KG1 (cell line): ENCODE results near the gene ELOVL2.
"Not testable (repeated sequence)": the region's sequence is repeated elsewhere in the genome, so short reads cannot be mapped to it uniquely, and the experiment has no call there.

Source experiments
- DNase-seq: peaks from one replicate; lab custom pipeline; 2025; lab: John Stamatoyannopoulos, UW

Gene ELOVL2

GRCh38 chr6:11021003-11021402 is 23.1 kb downstream of the ELOVL2 start:
- DNase-seq, result no peak

GRCh38 chr6:11018225-11018624 is 25.9 kb downstream of the ELOVL2 start:
- DNase-seq, result no peak

GRCh38 chr6:11017090-11017489 is 27.0 kb downstream of the ELOVL2 start:
- no peak for DNase-seq

- no peak for DNase-seq
These were observed 27.7 kb downstream of the ELOVL2 start for GRCh38 chr6:11016452-11016851.

GRCh38 chr6:11015102-11015501 is 29.0 kb downstream of the ELOVL2 start:
- DNase-seq, result no peak

GRCh38 chr6:11013721-11014070 is 30.4 kb downstream of the ELOVL2 start:
- no peak for DNase-seq

- DNase-seq, result no peak
These were observed 31.0 kb downstream of the ELOVL2 start for GRCh38 chr6:11012976-11013720.

- no peak for DNase-seq
These were observed 31.8 kb downstream of the ELOVL2 start for GRCh38 chr6:11012295-11012754.

DNA sequence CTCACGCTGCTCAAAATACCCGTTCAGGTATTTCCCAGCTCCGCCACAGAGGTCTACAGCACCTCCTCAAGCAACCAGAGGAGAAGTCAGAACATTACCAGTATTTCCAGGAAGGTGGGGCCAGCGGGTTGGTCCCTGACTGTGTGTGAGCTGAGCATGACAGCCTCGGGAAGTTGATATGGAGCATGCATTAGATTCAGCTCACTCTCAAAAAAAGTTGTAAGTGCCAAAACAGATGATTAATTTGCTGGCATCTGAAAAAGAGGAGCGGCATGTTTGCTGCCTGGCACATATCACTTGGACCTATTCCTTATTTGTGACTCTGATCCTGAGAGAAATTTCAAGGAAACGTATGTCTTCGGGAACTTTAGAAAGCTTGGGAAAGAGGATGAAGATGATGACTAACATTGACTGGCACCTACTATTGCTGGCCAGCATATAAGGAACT is 32.3 kb downstream of the ELOVL2 start:
- DNase-seq, result no peak

DNA sequence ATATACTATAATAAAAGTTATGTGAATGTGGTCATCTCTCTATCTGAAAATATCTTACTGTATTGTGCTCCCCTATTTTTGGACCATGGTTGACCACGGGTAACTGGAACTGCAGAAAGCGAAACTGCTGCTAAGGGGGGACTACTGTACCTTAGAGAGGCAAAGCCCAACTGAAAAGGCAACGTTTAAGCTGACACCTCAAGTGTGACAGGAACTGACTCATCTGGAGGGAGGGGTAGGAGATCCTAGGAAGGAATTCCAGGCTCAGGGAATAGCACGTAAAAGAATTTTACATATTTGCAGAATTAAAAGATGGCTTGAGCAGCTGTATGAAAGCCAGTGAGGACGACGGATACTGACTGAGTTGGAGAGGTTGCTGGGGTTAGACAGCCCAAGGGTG is 34.8 kb downstream of the ELOVL2 start:
- no peak for DNase-seq

DNA sequence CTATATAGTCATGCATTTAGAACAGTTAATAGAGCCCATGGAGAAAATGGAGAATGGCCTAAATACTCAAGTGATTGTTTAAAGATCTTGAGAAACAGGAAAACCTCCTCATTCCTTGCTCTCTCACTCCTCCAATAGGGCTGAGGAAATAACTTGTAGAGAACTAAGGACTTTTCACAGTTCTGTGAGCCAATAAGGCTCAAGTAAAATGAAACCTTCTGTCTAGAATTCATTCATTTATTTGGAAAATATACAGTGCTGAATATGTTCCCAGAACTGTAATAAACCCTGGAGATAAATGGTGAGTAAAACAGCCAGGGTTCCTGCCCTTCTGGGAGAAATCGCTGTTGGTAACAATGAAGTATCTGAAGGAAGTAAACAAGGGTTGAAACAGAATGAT is 35.3 kb downstream of the ELOVL2 start:
- DNase-seq, result no peak

GRCh38 chr6:11007715-11008608 is 36.1 kb downstream of the ELOVL2 start:
- no peak for DNase-seq

DNA sequence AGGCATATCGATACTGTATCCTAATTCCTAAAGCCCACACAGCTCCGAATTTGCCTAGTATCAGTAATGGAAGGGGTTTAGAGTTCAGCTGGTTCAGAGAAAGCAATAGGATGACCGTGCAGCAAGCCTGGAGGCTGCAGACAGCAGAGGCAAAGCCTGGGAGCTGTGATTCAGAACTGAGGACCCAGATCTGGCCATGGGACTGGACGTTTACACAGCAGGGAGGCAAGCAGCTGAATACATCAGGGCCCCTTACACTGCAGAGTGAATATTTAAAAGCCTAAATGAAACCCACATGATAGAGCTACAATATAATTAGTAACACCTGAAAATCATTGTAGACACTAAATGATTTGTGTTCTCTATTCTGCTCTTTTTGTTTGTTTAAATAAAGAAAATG is 38.0 kb downstream of the ELOVL2 start:
- DNase-seq, result no peak

DNA sequence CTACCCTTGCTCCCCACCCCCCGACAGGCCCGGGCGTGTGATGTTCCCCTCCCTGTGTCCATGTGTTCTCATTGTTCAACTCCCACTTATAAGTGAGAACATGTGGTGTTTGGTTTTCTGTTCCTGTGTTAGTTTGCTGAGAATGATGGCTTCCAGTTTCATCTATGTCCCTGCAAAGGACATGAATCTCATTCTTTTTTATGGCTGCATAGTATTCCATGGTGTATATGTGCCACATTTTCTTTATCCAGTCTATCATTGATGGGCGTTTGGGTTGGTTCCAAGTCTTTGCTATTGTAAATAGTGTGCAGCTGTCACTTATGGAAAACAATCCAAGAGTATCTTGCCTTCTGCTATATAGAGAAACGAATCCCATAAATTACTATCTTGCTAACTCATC is 40.8 kb downstream of the ELOVL2 start:
- not testable (repeated sequence) for DNase-seq

DNA sequence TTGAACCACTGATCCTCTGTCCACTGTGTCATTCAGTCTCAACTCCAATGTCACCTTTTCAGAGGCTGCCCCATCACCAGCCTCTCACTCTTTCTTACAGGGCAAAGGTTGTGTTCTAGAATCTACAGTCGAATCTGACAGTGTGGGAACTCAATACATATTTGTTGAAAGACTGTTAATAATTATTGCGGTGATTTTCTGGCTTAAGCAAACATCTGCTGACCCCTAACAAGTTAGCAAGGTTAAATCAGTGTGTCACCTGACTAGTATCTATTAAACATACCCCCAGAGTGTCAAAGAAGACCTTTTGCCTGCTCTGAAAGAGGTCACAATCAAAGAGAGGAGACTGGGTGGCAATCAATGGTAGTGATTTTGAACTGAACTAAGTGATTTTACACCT is 41.9 kb downstream of the ELOVL2 start:
- no peak for DNase-seq

GRCh38 chr6:10999994-11000393 is 44.1 kb downstream of the ELOVL2 start:
- DNase-seq, result no peak

- no peak for DNase-seq
These were observed 48.9 kb downstream of the ELOVL2 start for GRCh38 chr6:10995114-10995707.

DNA sequence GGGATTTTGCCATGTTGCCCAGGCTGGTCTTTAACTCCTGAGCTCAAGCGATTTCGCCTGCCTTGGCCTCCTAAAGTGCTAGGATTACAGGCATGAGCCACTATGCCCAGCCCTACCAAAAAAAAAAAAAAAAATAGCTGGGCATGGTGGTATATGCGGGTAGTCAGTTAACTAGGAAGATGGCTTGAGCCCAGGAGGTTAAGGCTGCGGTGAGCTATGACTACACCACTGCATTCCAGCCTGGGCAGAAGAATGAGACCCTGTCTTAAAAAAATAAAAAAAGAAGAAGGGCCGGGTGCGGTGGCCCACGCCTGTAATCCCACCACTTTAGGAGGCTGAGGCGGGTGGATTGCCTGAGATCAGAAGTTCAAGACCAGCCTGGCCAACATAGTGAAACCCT is 50.2 kb downstream of the ELOVL2 start:
- DNase-seq, result no peak

DNA sequence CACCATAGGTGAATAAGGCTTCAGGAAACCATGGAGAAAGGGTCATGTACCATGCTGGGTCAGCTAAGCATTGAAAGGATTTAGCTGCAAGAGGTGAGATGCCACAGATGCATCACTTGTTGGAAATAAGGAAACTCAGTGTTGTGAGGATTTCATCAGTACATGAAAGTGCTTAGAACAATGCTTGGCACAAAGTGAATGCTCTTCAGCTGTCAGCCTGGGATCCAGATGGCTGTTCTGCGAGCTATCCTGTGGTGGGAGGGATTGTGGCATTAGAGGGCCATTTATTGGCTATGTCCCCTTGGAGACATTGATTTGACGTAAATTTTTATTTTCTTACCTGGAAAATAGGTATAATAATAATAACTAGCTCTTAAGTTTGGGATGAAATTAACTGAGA is 53.0 kb downstream of the ELOVL2 start:
- DNase-seq, result no peak

DNA sequence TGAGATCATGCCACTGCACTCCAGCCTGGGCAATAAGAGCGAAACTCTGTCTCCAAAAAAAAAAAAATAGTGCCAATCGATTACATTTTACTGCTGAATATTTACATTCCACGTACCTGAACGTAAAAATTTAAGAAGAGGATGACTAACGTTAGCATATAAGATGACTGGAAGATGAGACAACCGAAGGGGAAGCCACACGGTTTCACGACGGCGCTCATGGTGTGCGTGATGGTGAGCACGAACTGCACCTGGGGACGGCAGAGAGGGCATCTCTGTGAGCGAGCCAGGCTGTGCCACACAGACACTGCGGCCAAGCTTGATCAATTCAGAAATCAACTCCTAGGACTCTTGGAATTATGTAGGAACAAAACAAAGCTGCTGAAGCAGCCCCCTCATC is 54.5 kb downstream of the ELOVL2 start:
- DNase-seq, result no peak

DNA sequence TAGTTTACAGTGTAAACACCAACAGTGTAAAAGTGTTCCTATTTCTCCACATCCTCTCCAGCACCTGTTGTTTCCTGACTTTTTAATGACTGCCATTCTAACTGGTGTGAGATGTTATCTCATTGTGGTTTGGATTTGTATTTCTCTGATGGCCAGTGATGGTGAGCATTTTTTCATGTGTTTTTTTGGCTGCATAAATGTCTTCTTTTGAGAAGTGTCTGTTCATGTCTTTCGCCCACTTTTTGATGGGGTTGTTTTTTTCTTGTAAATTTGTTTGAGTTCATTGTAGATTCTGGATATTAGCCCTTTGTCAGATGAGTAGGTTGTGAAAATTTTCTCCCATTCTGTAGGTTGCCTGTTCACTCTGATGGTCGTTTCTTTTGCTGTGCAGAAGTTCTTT is 59.1 kb downstream of the ELOVL2 start:
- not testable (repeated sequence) for DNase-seq

DNA sequence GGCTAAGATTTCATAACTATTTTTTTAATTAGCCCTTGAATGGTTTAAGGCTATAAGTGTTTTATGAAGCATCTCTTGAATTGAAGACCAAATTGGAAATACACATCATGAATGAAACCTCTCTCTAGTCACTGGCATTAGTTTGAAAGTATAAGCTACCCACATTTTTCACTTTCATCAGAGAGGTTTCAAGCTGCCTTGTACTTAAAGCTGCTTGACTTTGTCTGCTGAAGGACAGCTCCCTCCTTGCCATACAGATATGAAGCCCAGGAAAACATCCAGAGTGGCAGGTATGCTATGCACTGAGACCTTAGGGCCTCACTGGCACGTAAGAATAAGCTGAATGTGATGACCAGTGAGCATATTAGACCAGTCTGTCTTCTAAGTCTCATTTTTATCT is 62.7 kb downstream of the ELOVL2 start:
- no peak for DNase-seq

DNA sequence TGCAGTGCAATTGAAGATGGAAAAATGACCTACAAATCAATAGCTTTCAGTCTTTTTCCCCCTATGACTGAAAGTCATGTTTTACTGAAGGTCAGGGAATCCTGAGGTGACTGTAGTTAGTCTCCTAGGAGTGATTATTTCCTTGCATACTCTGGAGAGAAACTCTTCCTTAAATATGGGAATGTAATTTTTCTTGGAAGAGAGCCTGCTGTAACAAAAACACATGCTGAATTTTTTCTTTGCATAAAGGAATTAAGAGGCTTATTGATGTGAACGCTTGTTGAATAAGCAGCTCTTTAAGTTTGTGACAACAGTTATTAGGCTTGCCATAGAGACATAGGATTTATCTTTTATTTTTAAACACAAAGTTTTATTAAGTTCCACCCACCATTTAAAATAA is 64.5 kb downstream of the ELOVL2 start:
- DNase-seq, result no peak
